ENCODE results near the gene ZNF804A.

DNA sequence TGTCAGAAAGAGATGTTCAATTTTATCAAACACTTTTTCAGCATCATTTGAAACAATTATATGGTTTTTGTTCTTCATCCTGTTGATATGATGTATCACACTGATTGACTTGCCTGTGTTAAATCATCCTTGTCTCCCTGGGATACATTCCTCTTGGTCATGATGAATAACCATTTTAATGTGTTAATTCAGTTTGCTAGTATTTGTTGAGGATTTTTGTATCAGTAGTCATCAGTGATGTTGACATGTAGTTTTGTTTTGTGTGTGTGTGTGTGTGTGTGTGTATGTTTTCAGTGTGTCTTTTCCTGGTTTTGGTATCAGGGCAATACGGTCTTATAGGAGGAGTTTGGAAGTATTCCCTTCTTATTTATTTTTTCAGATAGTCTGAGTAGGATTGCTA is 325.4 kb downstream of the ZNF804A start:
- TF ChIP-seq, protein P1, sequence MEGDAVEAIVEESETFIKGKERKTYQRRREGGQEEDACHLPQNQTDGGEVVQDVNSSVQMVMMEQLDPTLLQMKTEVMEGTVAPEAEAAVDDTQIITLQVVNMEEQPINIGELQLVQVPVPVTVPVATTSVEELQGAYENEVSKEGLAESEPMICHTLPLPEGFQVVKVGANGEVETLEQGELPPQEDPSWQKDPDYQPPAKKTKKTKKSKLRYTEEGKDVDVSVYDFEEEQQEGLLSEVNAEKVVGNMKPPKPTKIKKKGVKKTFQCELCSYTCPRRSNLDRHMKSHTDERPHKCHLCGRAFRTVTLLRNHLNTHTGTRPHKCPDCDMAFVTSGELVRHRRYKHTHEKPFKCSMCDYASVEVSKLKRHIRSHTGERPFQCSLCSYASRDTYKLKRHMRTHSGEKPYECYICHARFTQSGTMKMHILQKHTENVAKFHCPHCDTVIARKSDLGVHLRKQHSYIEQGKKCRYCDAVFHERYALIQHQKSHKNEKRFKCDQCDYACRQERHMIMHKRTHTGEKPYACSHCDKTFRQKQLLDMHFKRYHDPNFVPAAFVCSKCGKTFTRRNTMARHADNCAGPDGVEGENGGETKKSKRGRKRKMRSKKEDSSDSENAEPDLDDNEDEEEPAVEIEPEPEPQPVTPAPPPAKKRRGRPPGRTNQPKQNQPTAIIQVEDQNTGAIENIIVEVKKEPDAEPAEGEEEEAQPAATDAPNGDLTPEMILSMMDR (IDR thresholded peaks at IDR 0.05; ENCODE audit: insufficient read depth, low read depth, low read length) = no peak
- no peak for TF ChIP-seq EZH2 (IDR thresholded peaks at IDR 0.05; ENCODE audit: insufficient read depth, low read length)

Measured in astrocyte (in vitro differentiated cells and primary cell).